GM03348 (cell line): ENCODE data around the gene UBR1.
"Not testable (repeated sequence)": the region's sequence is repeated elsewhere in the genome, so short reads cannot be mapped to it uniquely, and the experiment has no call there.

Source experiments
- DNase-seq: peaks from one replicate; pipeline ENCODE4 v3.0.0; 2012; ENCODE audit warnings: low spot score

Gene UBR1

DNA sequence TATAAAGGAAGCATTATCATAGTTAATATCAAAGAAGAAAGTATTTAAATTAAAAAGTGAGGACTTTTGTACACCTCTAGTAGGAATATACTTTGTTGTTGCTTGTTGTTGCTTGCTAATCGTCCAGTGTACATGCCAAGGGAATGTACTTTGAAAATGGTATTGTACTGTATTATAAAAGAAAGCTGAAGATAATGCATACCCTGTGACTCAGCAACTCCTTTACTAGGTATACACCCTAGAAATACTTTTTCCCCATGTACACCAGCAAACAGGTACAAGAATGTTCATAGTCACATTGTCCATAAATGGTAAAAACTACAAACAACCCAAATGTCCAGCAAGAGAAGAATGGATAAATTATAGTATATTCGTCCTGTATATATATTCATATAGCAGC is 197.3 kb downstream of the UBR1 start:
- DNase-seq = no peak

GRCh38 chr15:42903388-42904324 is 202.2 kb downstream of the UBR1 start:
- DNase-seq = no peak

GRCh38 chr15:42893911-42894310 is 211.9 kb downstream of the UBR1 start:
- not testable (repeated sequence) for DNase-seq
